Urinary bladder (tissue), 4 donors: ENCODE measurements around the gene GARIN3. TPM values are rescaled to one million over a fixed set of nuclear protein-coding genes. Genes with fewer than 3 reads are reported as not detected.

ENCODE experiments used
- DNase-seq: peaks from one replicate; pipeline ENCODE4 v3.0.0-alpha.2; 2015; ENCODE audit errors: extremely low spot score
- H3K27ac ChIP-seq: one replicate; pipeline ENCODE4 v1.5.1; 2013; ENCODE audit warnings: low read depth, mild to moderate bottlenecking, moderate library complexity
- H3K36me3 ChIP-seq: one replicate; pipeline ENCODE4 v1.6.1; 2013; ENCODE audit warnings: mild to moderate bottlenecking, moderate library complexity; ENCODE audit not compliant: insufficient read depth
- H3K4me1 ChIP-seq: one replicate; pipeline ENCODE4 v1.6.1; 2013; ENCODE audit warnings: mild to moderate bottlenecking, moderate library complexity; ENCODE audit not compliant: insufficient read depth
- H3K4me3 ChIP-seq: one replicate; pipeline ENCODE4 v1.5.1; 2013; ENCODE audit warnings: low read depth, low read length
- WGBS: extraction: QIAGEN DNeasy Blood & Tissue Kit; methylation state at CpG from one replicate; pipeline ENCODE4 v1.1.7; 2013; 5-methylcytosine and 5-hydroxymethylcytosine counted together
- polyA plus RNA-seq: library from polyadenylated mRNA; stranded (reverse); fragments of 200-250 nt; gene quantifications from one replicate; pipeline ENCODE4 v1.2.3, GENCODE V29; 2013
- total RNA-seq: library from RNA; depleted of rRNA; stranded (reverse); fragments of >200 nt; gene quantifications from one replicate; pipeline ENCODE4 v1.2.3, GENCODE V29; 2014
- donor health status: healthy with polysubstance abuse.
- donor health status: healthy.

GARIN3 gene
- total and polyA plus RNA-seq, 2 donors: not detected

- no peak overlapping the region for H3K27ac ChIP-seq
- no peaks in the 10 kb centered on the region for H3K36me3 ChIP-seq
- WGBS: 90% methylated on average over 8 of the region's 8 CpGs
- DNase-seq: no peak
- H3K4me3 ChIP-seq: no peak overlapping the region
- H3K4me1 ChIP-seq: no peaks in the 10 kb centered on the region
These were observed 9.1 kb upstream of the GARIN3 start for GRCh38 chr5:157175071-157175612.

- no peak overlapping the region for H3K27ac ChIP-seq
- H3K4me1 ChIP-seq: no peaks in the 10 kb centered on the region
- 66% methylated on average over 2 of the region's 2 CpGs for WGBS
- H3K4me3 ChIP-seq: no peak overlapping the region
- DNase-seq: no peak
- H3K36me3 ChIP-seq: no peaks in the 10 kb centered on the region
These were observed 6.3 kb upstream of the GARIN3 start for GRCh38 chr5:157172403-157172802.

- Histone ChIP-seq H3K4me3 (no peak overlapping the region), H3K27ac (no peak overlapping the region), H3K4me1 (no peaks in the 10 kb centered on the region), H3K36me3 (no peaks in the 10 kb centered on the region)
- no peak for DNase-seq
- 97% methylated on average over 5 of the region's 5 CpGs for WGBS
These were observed 2.2 kb upstream of the GARIN3 start for GRCh38 chr5:157168286-157168685.

GRCh38 chr5:157167214-157167621 is 1.2 kb upstream of the GARIN3 start:
- Histone ChIP-seq H3K27ac (no peak overlapping the region), H3K4me3 (no peak overlapping the region), H3K36me3 (no peaks in the 10 kb centered on the region), H3K4me1 (no peaks in the 10 kb centered on the region)
- DNase-seq: no peak
- 45% methylated on average over 4 of the region's 4 CpGs for WGBS

GRCh38 chr5:157165668-157166067 is 396 bp downstream of the GARIN3 start:
- no peak overlapping the region for H3K27ac ChIP-seq
- H3K4me1 ChIP-seq: no peaks in the 10 kb centered on the region
- no peaks in the 10 kb centered on the region for H3K36me3 ChIP-seq
- 87% methylated on average over 14 of the region's 14 CpGs for WGBS
- H3K4me3 ChIP-seq: no peak overlapping the region
- DNase-seq: no peak

GRCh38 chr5:157165261-157165660 is 803 bp downstream of the GARIN3 start:
- Histone ChIP-seq H3K4me1 (no peaks in the 10 kb centered on the region), H3K36me3 (no peaks in the 10 kb centered on the region), H3K27ac (no peak overlapping the region), H3K4me3 (no peak overlapping the region)
- DNase-seq: no peak
- 93% methylated on average over 4 of the region's 4 CpGs for WGBS

GRCh38 chr5:157164521-157164920 is 1.5 kb downstream of the GARIN3 start:
- Histone ChIP-seq H3K4me3 (no peak overlapping the region), H3K4me1 (no peaks in the 10 kb centered on the region), H3K36me3 (no peaks in the 10 kb centered on the region), H3K27ac (no peak overlapping the region)
- no peak for DNase-seq
- WGBS: 84% methylated on average over 5 of the region's 5 CpGs

- Histone ChIP-seq H3K4me1 (no peaks in the 10 kb centered on the region), H3K4me3 (no peak overlapping the region), H3K36me3 (no peaks in the 10 kb centered on the region), H3K27ac (no peak overlapping the region)
- no peak for DNase-seq
- 92% methylated on average over 12 of the region's 12 CpGs for WGBS
These were observed 3.0 kb downstream of the GARIN3 start for GRCh38 chr5:157162919-157163510.

GRCh38 chr5:157161996-157162395 is 4.1 kb downstream of the GARIN3 start:
- no peaks in the 10 kb centered on the region for H3K36me3 ChIP-seq
- no peak overlapping the region for H3K27ac ChIP-seq
- 88% methylated on average over 6 of the region's 6 CpGs for WGBS
- no peaks in the 10 kb centered on the region for H3K4me1 ChIP-seq
- H3K4me3 ChIP-seq: no peak overlapping the region
- DNase-seq: no peak

GRCh38 chr5:157160001-157160400 is 6.1 kb downstream of the GARIN3 start:
- WGBS: 78% methylated on average over 4 of the region's 4 CpGs

GRCh38 chr5:157159209-157159751 is 6.8 kb downstream of the GARIN3 start:
- no peak for DNase-seq
- Histone ChIP-seq H3K4me1 (no peaks in the 10 kb centered on the region), H3K36me3 (no peaks in the 10 kb centered on the region), H3K27ac (no peak overlapping the region), H3K4me3 (no peak overlapping the region)
- WGBS: 77% methylated on average over 6 of the region's 6 CpGs

More at GRCh38 chr5:157160001-157160400, 6.1 kb downstream of the GARIN3 start:
- Histone ChIP-seq H3K4me3 (no peak overlapping the region), H3K4me1 (no peaks in the 10 kb centered on the region), H3K36me3 (no peaks in the 10 kb centered on the region), H3K27ac (no peak overlapping the region)
- no peak for DNase-seq

- Histone ChIP-seq H3K4me3 (no peak overlapping the region), H3K36me3 (no peaks in the 10 kb centered on the region), H3K4me1 (no peaks in the 10 kb centered on the region), H3K27ac (no peak overlapping the region)
- WGBS: 87% methylated on average over 1 of the region's 1 CpG
- no peak for DNase-seq
These were observed 8.7 kb downstream of the GARIN3 start for GRCh38 chr5:157157293-157157891.

- 84% methylated on average over 3 of the region's 3 CpGs for WGBS
- Histone ChIP-seq H3K36me3 (no peaks in the 10 kb centered on the region), H3K4me3 (no peak overlapping the region), H3K4me1 (no peaks in the 10 kb centered on the region), H3K27ac (no peak overlapping the region)
- no peak for DNase-seq
These were observed 10.8 kb downstream of the GARIN3 start for GRCh38 chr5:157155297-157155696.

GRCh38 chr5:157150995-157151394 is 15.1 kb downstream of the GARIN3 start:
- 92% methylated on average over 3 of the region's 3 CpGs for WGBS

More at GRCh38 chr5:157150995-157151394, 15.1 kb downstream of the GARIN3 start:
- Histone ChIP-seq H3K36me3 (no peaks in the 10 kb centered on the region), H3K4me3 (no peak overlapping the region), H3K4me1 (no peaks in the 10 kb centered on the region), H3K27ac (no peak overlapping the region)
- DNase-seq: no peak
